ENCODE results near the gene ARL6. TPM values are rescaled to one million over a fixed set of nuclear protein-coding genes. Genes with fewer than 3 reads are reported as not detected.

ARL6 gene
- total and polyA plus RNA-seq, 2 donors (not counting 3 experiments of a cell fraction or from before 2014, with no cell fraction given), result 3.6 to 5.8 TPM

GRCh38 chr3:97827741-97828471 is 63.3 kb downstream of the ARL6 start:
- no TSS peak for BruUV-seq (replicated peaks)
- CTCF ChIA-PET, result no interaction called here
- FAIRE-seq, result no peak

More at GRCh38 chr3:97827741-97828471, 63.3 kb downstream of the ARL6 start:
- POLR2A ChIA-PET, result no interaction called here
- peak; percentile 52 for DNase-seq (ENCODE audit: low read depth, low spot score)
- Histone ChIP-seq H3K27me3 (ENCODE audit: control insufficient read depth in 2 of 2, insufficient read depth in 2 of 2, low read length in 2 of 2) (no peaks in the 10 kb centered on the region), H3K9me1 (replicated peaks; ENCODE audit: control insufficient read depth, extremely low read depth, insufficient read depth, low read length) (no peaks in the 10 kb centered on the region), H4K20me1 (replicated peaks; ENCODE audit: control insufficient read depth, extremely low read depth, insufficient read depth, low read length) (peaks cover 4% of the 10 kb centered on the region), H2AFZ (ENCODE audit: low read depth, low read length) (no peak overlapping the region), H3K4me1 (ENCODE audit: control insufficient read depth, extremely low read depth, insufficient read depth, low read length) (peaks cover 8% of the 10 kb centered on the region), H3K36me3 (ENCODE audit: control insufficient read depth in 2 of 2, extremely low read depth in 1 of 2, insufficient read depth in 2 of 2, low read length in 2 of 2) (no peaks in the 10 kb centered on the region), H3K9me3 (replicated peaks; ENCODE audit: control insufficient read depth, insufficient read depth, low read length) (no peaks in the 10 kb centered on the region), H3K4me3 (replicated peaks in 1 of 3; ENCODE audit: insufficient read depth in 1 of 3, low read depth in 1 of 3, low read length in 3 of 3) (no peak overlapping the region), H3K79me2 (ENCODE audit: control insufficient read depth, insufficient read depth, low read length) (peaks cover 16% of the 10 kb centered on the region), H3K9ac (replicated peaks; ENCODE audit: extremely low read depth, insufficient read depth, low read length) (no peak overlapping the region), H3K27ac (ENCODE audit: insufficient read depth, low read depth, low read length) (no peak overlapping the region), H3K4me2 (ENCODE audit: insufficient read depth, low read length) (no peak overlapping the region)
- intact Hi-C loops (cut with micrococcal nuclease), result no loop called here
- no peak for TF ChIP-seq POLR2A (IDR thresholded peaks at IDR 0.05; ENCODE audit: low read depth, low read length)
- TF ChIP-seq POLR2AphosphoS5 (IDR thresholded peaks at IDR 0.05; ENCODE audit: insufficient read depth, low read depth, low read length), result no peak
- TF ChIP-seq MAX (IDR thresholded peaks at IDR 0.05; ENCODE audit: insufficient read depth, insufficient read length), result no peak
- TF ChIP-seq GATA2 (IDR thresholded peaks at IDR 0.05; ENCODE audit: insufficient read depth, insufficient read length, low read depth, low read length), result no peak
- no peak for TF ChIP-seq EZH2 (IDR thresholded peaks at IDR 0.05; ENCODE audit: borderline replicate concordance, low read depth, low read length, severe bottlenecking)
- no peak for TF ChIP-seq JUN (IDR thresholded peaks at IDR 0.05; ENCODE audit: borderline replicate concordance, insufficient read depth, insufficient read length, low read depth)
- TF ChIP-seq CTCF (IDR thresholded peaks at IDR 0.05; ENCODE audit: extremely low read depth in 1 of 2, insufficient read depth in 1 of 2, low read depth in 1 of 2, low read length in 2 of 2), result no peak
- no peak for TF ChIP-seq FOS (IDR thresholded peaks at IDR 0.05; ENCODE audit: borderline replicate concordance, insufficient read depth, low read length)
- no peak for TF ChIP-seq MYC (IDR thresholded peaks at IDR 0.05; ENCODE audit: low read depth, low read length)
- dilution Hi-C loops (cut with MboI; ENCODE audit: extremely low pct_ligation_motif_present, low sequenced_read_pairs), result no loop called here

Measured in endothelial cell of umbilical vein (primary cell).